NCI-H345 (cell line): ENCODE data around the gene KRT77.

Experiments
- DNase-seq: peaks from one replicate; lab custom pipeline; 2025; lab: John Stamatoyannopoulos, UW

Gene KRT77

GRCh38 chr12:52655720-52656124, 47.6 kb downstream of the KRT77 start:
- no peak for DNase-seq

DNA sequence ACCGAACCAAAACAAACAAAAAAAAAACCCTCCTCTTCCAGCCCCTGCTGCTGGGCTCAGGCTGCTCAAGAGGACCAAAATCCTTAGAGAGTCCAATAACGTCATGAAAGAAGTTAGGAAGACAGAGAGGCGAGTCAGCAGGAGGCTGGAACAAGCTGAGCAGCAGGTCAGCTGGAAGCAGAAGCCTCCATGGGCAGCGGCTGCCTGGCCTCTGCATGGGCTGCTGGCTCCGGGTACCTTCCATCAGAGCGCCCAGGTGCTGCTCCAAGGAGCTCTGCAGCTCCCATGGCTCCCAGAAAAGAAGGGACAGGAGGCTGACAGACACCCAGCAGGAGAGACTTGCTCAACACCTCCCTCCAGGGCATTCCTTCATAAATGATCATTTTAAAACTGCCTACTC, 48.1 kb downstream of the KRT77 start:
- DNase-seq: no peak

- DNase-seq: no peak
Measured at GRCh38 chr12:52651726-52652261, 51.5 kb downstream of the KRT77 start, which contains the start of gene KRT2. TSS of gene KRT2 (minus strand) at chr12:52652211. CDS start at chr12:52652142, 69 bp downstream.

DNA sequence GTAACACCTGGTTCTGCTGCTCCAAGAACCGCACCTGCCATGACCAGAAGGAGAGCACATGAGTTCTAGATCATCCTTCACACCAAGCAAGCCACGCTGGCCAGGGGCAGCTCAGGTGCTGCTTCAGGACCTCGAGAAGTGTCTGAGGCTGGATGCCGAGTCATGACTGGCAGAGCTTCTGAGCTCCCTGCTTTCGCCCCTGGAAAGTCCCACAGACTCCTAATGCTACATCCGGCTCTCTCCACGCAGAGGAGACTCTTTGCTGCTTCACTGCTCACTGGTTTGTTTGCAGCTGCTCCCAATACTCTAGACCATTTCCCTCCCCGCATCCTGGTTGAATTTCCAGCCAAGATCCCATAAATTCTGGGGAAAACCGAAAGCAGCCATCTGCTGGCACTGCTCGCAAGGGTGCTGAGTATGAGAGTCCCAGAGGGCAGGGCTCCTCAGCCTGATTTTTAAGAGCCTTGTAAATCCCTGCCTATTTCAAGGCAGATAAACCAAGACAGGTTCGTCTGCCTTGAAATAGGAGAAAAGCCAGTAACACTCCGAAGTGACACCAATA, 52.7 kb downstream of the KRT77 start:
- no peak for DNase-seq

- no peak for DNase-seq
Measured at GRCh38 chr12:52649066-52649465, 54.3 kb downstream of the KRT77 start.

GRCh38 chr12:52648012-52648550, 55.2 kb downstream of the KRT77 start:
- no peak for DNase-seq

DNA sequence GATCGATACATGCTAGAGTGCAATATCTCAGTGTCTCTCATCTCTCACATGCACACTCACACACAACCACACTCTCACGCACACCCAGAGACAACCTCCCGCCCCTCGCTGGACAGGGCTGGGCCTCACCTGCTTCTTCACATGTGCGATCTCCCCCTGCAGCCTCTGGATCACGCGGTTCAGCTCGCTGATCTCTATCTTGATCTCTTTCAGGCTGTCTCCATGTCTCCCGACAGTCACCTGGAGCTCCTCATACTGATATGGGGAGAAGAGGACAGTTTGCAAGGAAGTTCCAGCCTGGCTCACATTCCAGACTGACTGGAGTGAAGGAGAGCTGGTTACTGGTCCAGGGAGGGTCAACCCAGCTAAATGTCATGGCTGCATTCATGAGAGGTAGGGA, 55.7 kb downstream of the KRT77 start:
- no peak for DNase-seq

DNA sequence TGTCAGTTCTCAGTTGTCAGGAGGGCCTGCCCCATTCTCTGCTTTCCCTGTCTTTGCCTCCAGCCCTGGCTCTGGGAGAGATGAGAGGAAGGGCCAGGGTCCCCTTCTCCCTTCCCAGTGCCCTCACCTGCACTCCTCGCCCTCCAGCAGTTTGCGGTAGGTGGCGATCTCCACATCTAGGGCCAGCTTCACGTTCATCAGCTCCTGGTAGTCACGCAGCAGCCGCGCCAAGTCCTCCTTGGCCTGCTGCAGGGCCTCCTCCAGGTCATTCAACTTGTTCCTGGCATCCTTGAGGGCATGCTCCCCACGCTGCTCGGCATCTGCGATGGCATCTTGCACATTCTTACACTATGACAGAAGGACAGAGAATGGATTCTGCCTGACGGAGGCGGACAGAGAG, 56.7 kb downstream of the KRT77 start:
- no peak for DNase-seq

GRCh38 chr12:52645982-52646381, 57.3 kb downstream of the KRT77 start:
- DNase-seq: no peak

DNA sequence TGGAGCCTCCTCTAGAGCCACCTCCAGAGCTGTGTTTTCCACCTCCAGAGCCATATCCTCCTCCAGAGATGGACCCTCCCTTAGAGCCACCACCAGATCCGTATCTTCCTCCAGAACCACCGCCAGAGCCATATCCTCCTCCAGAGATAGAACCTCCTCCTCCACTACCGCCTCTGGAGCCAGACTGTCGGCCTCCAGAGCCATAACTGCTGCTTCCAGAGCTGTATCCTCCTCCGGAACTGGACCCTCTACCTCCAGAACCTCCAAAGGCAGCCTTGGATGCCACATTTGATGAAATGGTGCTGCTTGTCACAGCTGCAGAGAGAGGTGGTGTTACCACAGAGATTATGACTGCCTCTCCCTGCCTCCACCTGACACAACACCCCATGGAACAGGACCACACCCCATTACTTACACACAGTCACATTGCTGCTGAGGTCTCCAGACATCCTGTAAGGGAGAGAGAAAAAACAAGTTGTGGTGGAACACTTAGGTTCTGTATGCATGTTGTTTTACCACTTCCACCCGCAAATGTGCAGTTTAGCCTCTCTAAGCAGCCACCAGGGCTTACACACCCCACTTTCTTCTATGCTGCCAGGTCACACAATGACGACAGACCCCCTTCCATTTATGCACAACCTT, 58.1 kb downstream of the KRT77 start:
- DNase-seq: no peak

- no peak for DNase-seq
Measured at GRCh38 chr12:52644078-52644415, 59.3 kb downstream of the KRT77 start.

DNA sequence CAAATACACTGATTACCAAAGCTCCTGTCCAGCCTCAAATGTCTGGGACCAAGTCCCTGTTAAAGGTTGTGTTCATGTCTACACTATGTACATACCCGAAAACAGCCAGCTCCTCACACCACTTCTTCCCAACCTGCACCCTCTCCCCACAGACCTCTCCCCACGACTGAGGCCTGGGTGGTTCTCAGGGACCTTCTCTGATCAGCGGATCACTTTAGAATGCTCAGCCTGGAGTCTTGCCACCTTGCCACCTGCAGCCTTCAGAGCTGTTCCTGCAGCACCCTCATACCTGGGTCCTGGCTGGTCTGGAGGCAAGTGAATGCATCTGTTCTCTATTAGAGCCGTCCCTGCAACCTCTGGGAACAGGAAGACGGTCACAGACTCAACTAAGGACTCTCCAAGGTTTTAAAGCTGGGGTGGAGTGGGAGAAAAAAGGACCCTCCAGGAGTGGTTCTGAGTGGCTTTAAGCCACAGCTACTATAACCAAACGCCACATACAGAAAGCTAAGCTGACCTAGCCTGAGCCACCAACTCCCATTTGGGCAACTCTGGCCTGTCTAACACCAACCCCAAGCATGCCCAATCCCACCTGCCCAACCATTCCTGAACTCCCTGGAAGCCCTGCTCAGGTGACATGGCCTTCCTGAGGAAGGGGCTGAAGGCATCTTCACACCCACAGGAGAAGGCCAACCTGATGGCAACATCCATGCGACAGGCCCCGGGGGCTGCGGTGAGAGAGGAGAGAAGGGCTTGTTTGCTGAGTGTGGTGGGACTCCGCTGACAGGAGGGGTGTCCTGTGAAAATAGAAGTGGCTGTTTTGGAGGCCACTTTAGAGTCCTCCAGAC, 59.9 kb downstream of the KRT77 start:
- no peak for DNase-seq

DNA sequence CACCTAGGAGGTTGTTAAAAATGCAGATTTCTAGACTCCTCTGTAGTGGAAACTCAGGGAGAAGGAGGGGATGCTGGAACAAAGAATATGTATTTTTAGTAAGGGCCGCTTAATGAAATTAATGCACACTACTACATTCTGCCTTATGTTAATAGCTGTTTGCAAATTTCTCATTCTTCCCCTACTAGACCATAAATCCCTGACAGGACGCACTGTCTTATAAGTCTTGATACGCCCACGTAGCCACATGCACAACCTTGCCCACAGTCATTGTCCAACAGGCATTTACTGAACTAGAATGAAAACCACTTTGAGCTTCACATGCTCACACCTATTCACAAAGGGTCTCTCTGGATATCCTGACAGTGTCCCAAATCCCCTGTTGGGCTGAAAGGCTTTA, 61.9 kb downstream of the KRT77 start:
- DNase-seq: no peak
